SK-N-MC (cell line): ENCODE measurements around the gene FAM107B.

ENCODE experiments used
- EZH2 ChIP-seq: fragments of 200-600 bp; sonication (generic); IDR thresholded peaks from one replicate; pipeline ENCODE4 v1.6.1; 2017; ENCODE audit warnings: antibody characterized with exemption
- FOXP2 ChIP-seq: optimal IDR thresholded peaks from 2 replicates; pipeline ENCODE3; 2011; ENCODE audit warnings: mild to moderate bottlenecking, moderate library complexity; ENCODE audit not compliant: insufficient read depth; ENCODE audit errors: extremely low read length, control extremely low read depth
- POLR2AphosphoS5 ChIP-seq: IDR thresholded peaks from 2 replicates; pipeline ENCODE4 v1.6.1; 2012; ENCODE audit warnings: mild to moderate bottlenecking, low read depth, low read length, borderline replicate concordance

DNA sequence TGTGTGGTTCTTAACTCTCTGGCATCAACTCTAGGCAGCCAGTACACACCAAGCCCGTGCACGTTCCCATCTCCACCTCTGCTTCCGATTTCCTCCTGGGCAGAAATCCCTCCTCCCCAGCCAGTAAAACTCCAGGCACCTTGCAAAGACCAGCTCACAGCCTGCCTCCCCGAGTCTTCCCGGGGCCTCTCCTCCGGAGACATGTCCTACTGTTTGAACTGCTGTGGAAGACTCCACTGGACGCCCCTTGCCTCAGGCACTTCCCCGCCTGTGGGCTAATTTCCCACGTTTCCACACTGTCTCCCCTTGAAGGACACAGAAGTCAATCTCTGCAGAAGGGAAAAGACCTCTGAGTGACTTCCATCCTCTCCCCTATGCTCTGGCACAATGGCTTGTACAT is 233.3 kb downstream of the FAM107B start:
- TF ChIP-seq EZH2 (no peak), POLR2AphosphoS5 (no peak), FOXP2 (no peak)
